ENCODE measurements around the gene GPR63. TPM values are rescaled to one million over a fixed set of nuclear protein-coding genes. Genes with fewer than 3 reads are reported as not detected.

The GPR63 gene
- total RNA-seq, 1 donor from 2014 or later: 1.5 TPM

DNA sequence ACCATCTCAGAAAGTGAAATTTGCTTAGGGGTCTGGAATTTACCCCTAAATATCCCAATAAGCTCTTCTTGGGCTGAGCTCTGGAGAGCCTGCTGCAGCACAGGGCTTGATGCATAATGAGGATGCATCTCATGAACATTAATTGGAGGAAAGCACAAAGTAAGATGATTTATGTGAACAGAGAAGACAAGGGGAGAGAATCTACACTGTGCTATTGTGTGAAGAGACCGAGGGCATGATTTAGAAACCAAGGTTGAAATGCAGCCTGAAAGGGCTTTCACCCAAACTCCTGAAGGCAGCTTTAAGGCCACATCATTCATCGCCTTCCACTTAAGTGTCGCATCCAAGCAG lies 27.8 kb upstream of the GPR63 start:
- Histone ChIP-seq H3K36me3 (ENCODE audit: control insufficient read depth, insufficient read depth, low read length) (no peaks in the 10 kb centered on the region), H3K27me3 (ENCODE audit: control insufficient read depth, insufficient read depth, low read length) (no peaks in the 10 kb centered on the region), H3K4me3 (ENCODE audit: low read depth, low read length) (no peak overlapping the region)
- TF ChIP-seq, protein P1, sequence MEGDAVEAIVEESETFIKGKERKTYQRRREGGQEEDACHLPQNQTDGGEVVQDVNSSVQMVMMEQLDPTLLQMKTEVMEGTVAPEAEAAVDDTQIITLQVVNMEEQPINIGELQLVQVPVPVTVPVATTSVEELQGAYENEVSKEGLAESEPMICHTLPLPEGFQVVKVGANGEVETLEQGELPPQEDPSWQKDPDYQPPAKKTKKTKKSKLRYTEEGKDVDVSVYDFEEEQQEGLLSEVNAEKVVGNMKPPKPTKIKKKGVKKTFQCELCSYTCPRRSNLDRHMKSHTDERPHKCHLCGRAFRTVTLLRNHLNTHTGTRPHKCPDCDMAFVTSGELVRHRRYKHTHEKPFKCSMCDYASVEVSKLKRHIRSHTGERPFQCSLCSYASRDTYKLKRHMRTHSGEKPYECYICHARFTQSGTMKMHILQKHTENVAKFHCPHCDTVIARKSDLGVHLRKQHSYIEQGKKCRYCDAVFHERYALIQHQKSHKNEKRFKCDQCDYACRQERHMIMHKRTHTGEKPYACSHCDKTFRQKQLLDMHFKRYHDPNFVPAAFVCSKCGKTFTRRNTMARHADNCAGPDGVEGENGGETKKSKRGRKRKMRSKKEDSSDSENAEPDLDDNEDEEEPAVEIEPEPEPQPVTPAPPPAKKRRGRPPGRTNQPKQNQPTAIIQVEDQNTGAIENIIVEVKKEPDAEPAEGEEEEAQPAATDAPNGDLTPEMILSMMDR (IDR thresholded peaks at IDR 0.05; ENCODE audit: insufficient read depth, low read length, poor library complexity, severe bottlenecking): no peak
- DNase-seq (ENCODE audit: low read depth): no peak

DNA sequence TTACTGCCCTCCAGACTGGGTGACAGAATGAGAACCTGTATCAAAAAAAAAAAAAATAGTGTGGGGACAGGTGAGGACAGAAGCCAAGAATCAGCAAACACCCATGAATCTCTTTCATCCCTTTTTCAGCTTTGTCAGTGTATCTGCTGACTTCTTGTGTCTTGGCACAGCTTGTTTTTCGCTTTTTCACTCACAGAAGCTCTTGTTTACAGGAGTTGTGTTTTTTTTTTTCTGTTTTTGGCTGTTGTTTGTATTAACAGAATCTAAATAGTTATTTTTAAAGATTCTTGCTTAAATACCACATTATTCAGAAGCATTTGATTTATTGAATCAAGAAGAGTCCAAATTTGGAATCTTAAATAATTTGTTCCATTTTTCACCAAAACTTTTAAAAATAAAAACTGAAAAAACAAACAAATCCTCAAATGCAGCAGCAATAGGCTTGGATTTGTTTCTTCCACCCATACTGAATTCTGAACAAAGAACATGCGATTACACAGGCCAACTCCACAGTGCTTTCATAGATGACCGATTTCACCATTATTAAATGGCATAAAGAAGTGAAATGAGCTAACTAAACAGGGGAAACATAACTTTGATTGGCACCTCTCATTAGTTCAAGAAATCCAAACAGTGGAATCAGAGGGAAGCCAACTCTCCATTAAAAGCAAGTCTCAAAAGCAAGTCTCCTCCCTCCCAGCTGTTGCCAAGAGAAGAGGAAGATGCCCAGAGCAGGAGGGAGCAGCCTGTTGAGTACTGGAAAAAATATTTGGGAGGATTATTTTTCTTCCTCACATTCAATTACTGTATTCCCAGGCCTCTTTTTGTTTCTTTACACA lies 27.2 kb upstream of the GPR63 start:
- H3K4me3 ChIP-seq (ENCODE audit: low read depth, low read length): no peak overlapping the region
- H3K36me3 ChIP-seq (ENCODE audit: control insufficient read depth, insufficient read depth, low read length): no peaks in the 10 kb centered on the region
- DNase-seq (ENCODE audit: low read depth): no peak
- TF ChIP-seq, protein P1 (IDR thresholded peaks at IDR 0.05; ENCODE audit: insufficient read depth, low read length, poor library complexity, severe bottlenecking): no peak
- no peaks in the 10 kb centered on the region for H3K27me3 ChIP-seq (ENCODE audit: control insufficient read depth, insufficient read depth, low read length)

DNA sequence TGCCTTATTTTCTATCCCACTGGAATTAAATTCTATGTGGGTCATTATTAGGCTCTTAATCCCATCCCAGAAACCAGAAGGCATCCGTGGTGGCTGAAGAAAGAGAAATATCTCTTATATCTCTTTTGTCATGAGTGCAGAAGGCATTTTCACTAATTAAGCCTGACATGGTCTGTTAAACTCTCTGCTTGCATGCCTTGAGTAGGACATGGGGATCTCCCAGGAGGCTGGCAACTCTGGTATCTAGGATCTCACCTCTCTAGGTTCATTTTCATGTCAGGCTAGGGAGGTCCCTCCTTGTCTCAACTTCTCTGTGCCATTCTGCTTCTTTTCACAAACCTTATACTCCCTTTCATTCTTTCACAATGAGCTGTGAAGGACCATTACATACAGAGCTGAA lies 25.3 kb upstream of the GPR63 start:
- no peak overlapping the region for H3K4me3 ChIP-seq (ENCODE audit: low read depth, low read length)
- TF ChIP-seq, protein P1 (IDR thresholded peaks at IDR 0.05; ENCODE audit: insufficient read depth, low read length, poor library complexity, severe bottlenecking): no peak
- no peak for DNase-seq (ENCODE audit: low read depth)
- no peaks in the 10 kb centered on the region for H3K27me3 ChIP-seq (ENCODE audit: control insufficient read depth, insufficient read depth, low read length)
- H3K36me3 ChIP-seq (ENCODE audit: control insufficient read depth, insufficient read depth, low read length): no peaks in the 10 kb centered on the region

DNA sequence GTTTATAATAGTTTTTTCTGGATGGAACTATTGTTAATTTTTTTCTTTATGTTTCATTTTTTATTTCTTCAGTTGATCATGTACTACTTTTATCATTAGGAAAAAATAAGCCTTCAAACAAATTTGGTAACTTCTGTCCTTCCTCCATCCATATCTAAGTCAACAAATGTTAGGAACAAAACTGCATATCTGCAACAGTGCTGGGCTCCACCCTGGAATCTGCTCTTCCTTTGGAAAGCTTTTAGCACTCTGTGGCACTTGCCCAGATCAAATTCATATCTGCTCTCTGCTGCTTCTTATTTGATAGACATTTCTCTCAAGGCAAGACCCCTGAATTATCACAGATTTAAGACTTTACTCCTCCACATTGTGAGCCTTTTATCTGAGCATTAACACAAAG lies 24.3 kb upstream of the GPR63 start:
- Histone ChIP-seq H3K27me3 (ENCODE audit: control insufficient read depth, insufficient read depth, low read length) (no peaks in the 10 kb centered on the region), H3K36me3 (ENCODE audit: control insufficient read depth, insufficient read depth, low read length) (no peaks in the 10 kb centered on the region), H3K4me3 (ENCODE audit: low read depth, low read length) (no peak overlapping the region)
- TF ChIP-seq, protein P1 (IDR thresholded peaks at IDR 0.05; ENCODE audit: insufficient read depth, low read length, poor library complexity, severe bottlenecking): no peak
- no peak for DNase-seq (ENCODE audit: low read depth)

DNA sequence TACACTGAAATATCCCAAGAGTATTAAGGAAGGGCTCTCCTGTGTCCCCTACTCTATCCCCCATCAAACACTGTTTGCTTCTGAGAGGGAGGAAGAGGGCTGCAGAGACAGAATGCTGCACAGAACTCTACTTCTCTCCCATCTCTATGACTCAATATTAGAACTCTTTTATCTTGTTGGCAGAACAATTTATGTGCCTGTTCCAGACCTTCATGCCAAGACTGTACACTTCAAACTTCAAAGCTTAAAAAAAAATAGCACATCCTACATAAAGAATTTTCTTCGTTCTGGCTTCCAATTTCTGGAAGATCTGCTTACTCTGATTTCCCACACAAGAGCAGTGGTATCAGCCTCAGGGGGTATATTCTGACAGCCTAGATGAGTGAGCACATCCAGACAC lies 19.6 kb upstream of the GPR63 start:
- TF ChIP-seq, protein P1 (IDR thresholded peaks at IDR 0.05; ENCODE audit: insufficient read depth, low read length, poor library complexity, severe bottlenecking): no peak
- Histone ChIP-seq H3K27me3 (ENCODE audit: control insufficient read depth, insufficient read depth, low read length) (no peaks in the 10 kb centered on the region), H3K36me3 (ENCODE audit: control insufficient read depth, insufficient read depth, low read length) (no peaks in the 10 kb centered on the region), H3K4me3 (ENCODE audit: low read depth, low read length) (no peak overlapping the region)
- no peak for DNase-seq (ENCODE audit: low read depth)

DNA sequence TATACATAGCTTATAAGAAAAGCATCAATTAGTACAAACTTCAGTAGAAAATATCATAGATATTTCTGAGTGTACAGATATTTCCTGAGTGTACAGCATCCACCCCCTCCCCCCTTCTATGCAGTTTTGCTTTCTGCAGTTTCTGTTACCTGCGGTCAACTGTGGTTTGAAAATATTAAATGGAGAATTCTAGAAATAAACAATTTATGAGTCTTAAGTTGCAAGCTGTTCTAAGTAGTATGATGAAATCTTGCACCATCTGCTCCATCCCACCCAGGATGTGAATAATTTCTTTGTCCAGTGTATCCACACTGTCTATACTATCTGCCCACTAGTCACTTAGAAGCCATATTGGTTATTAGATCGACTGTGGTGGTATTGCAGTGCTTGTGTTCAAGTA lies 15.8 kb upstream of the GPR63 start:
- no peak for DNase-seq (ENCODE audit: low read depth)
- TF ChIP-seq, protein P1 (IDR thresholded peaks at IDR 0.05; ENCODE audit: insufficient read depth, low read length, poor library complexity, severe bottlenecking): no peak
- no peaks in the 10 kb centered on the region for H3K27me3 ChIP-seq (ENCODE audit: control insufficient read depth, insufficient read depth, low read length)
- H3K4me3 ChIP-seq (ENCODE audit: low read depth, low read length): no peak overlapping the region
- H3K36me3 ChIP-seq (ENCODE audit: control insufficient read depth, insufficient read depth, low read length): no peaks in the 10 kb centered on the region

Measured in kidney epithelial cell (primary cell).